HepG2 (cell line): ENCODE results near the gene NUP153. TPM values are rescaled to one million over a fixed set of nuclear protein-coding genes. Genes with fewer than 3 reads are reported as not detected.

Experiments used
- CHCHD3 ChIP-seq: sonication (generic); formaldehyde crosslinking; IDR thresholded peaks from 2 replicates; pipeline ENCODE4 v1.8.0; 2022; ENCODE audit warnings: mild to moderate bottlenecking, missing genetic modification reagents, moderate library complexity
- FOXP1 ChIP-seq, 2 experiments: fragments of 450-650 bp in 1 of 2; IDR thresholded peaks; 2 replicates each; pipeline ENCODE4 v1.6.1; 2017 to 2018; ENCODE audit warnings: antibody characterized with exemption in 1 of 2
- GZF1 ChIP-seq: sonication (generic); formaldehyde crosslinking; IDR thresholded peaks from 2 replicates; pipeline ENCODE4 v1.5.1; 2020; ENCODE audit warnings: mild to moderate bottlenecking, missing genetic modification reagents
- HHEX ChIP-seq: IDR thresholded peaks from 2 replicates; pipeline ENCODE4 v1.6.1; 2016; ENCODE audit warnings: control low read depth
- KDM5B ChIP-seq: sonication (generic); formaldehyde crosslinking; IDR thresholded peaks from 2 replicates; pipeline ENCODE4 v1.4.0; 2020; ENCODE audit warnings: missing genetic modification reagents, mild to moderate bottlenecking, borderline replicate concordance
- RBFOX2 ChIP-seq: fragments of 200-400 bp; formaldehyde crosslinking; IDR thresholded peaks from 2 replicates; pipeline ENCODE4 v1.6.1; 2017; ENCODE audit warnings: low read depth, mild to moderate bottlenecking, low read length
- RBM39 ChIP-seq: fragments of 200-400 bp; formaldehyde crosslinking; IDR thresholded peaks from one replicate; pipeline ENCODE4 v1.6.1; 2018; ENCODE audit warnings: antibody characterized with exemption, mild to moderate bottlenecking, low read depth, low read length; ENCODE audit not compliant: poor library complexity, severe bottlenecking
- TCF7 ChIP-seq: sonication (generic); IDR thresholded peaks from 2 replicates; pipeline ENCODE4 v1.6.1; 2016; ENCODE audit warnings: antibody characterized with exemption, low read depth
- YEATS2 ChIP-seq: sonication (generic); formaldehyde crosslinking; IDR thresholded peaks from 2 replicates; pipeline ENCODE4 v1.4.0; 2020; ENCODE audit warnings: missing genetic modification reagents, borderline replicate concordance
- ZKSCAN8 ChIP-seq: IDR thresholded peaks from 2 replicates; pipeline ENCODE4 v1.6.1; 2016; ENCODE audit warnings: borderline replicate concordance, missing genetic modification reagents, missing compliant biosample characterization
- ZNF263 ChIP-seq: sonication (generic); formaldehyde crosslinking; IDR thresholded peaks from 2 replicates; pipeline ENCODE4 v1.4.0; 2020; ENCODE audit warnings: missing genetic modification reagents
- ZNF282 ChIP-seq: fragments of 450-650 bp; IDR thresholded peaks from 2 replicates; pipeline ENCODE4 v1.6.1; 2018; ENCODE audit not compliant: partially characterized antibody
- ZNF362 ChIP-seq: sonication (generic); formaldehyde crosslinking; IDR thresholded peaks from 2 replicates; pipeline ENCODE4 v1.4.0; 2020; ENCODE audit warnings: missing genetic modification reagents, mild to moderate bottlenecking, borderline replicate concordance
- ZNF44 ChIP-seq: sonication (generic); formaldehyde crosslinking; IDR thresholded peaks from 2 replicates; pipeline ENCODE4 v1.5.1; 2020; ENCODE audit warnings: mild to moderate bottlenecking, missing genetic modification reagents
- ZNF567 ChIP-seq: sonication (generic); formaldehyde crosslinking; IDR thresholded peaks from 2 replicates; pipeline ENCODE4 v1.8.1; 2023; ENCODE audit warnings: mild to moderate bottlenecking, missing genetic modification reagents, borderline replicate concordance
- ZNF629 ChIP-seq: sonication (generic); formaldehyde crosslinking; conservative IDR thresholded peaks from 2 replicates; pipeline ENCODE4 v1.5.0; 2020; ENCODE audit warnings: missing genetic modification reagents
- ZNF687 ChIP-seq: sonication (generic); formaldehyde crosslinking; IDR thresholded peaks from 2 replicates; pipeline ENCODE4 v1.5.1; 2020; ENCODE audit warnings: mild to moderate bottlenecking, missing genetic modification reagents, moderate library complexity
- ZNF784 ChIP-seq: sonication (generic); formaldehyde crosslinking; IDR thresholded peaks from 2 replicates; pipeline ENCODE4 v1.5.1; 2020; ENCODE audit warnings: missing genetic modification reagents, mild to moderate bottlenecking, borderline replicate concordance
- polyA plus RNA-seq, 8 experiments: library from polyadenylated mRNA; depleted of rRNA in 3 of 8; stranded (reverse) in 7 of 8; unstranded in 1 of 8; fragments of >200 nt; fragmentation: Illumina TruSeq in 4 of 8; extraction: Trizol in 4 of 8; gene quantifications; 2 replicates each; pipeline versions ENCODE4 v1.2.1 to v1.2.3, GENCODE V29; 2011 to 2016; ENCODE audit warnings: low read depth in 4 of 8, missing spikeins in 1 of 8, mixed read lengths in 1 of 8; ENCODE audit not compliant: insufficient read depth in 1 of 8
- total RNA-seq, 5 experiments: library from RNA; depleted of rRNA; stranded (reverse); fragments of >200 nt; fragmentation: Illumina TruSeq; extraction: Trizol; gene quantifications; 2 replicates each; pipeline ENCODE4 v1.2.3, GENCODE V29; 2016; ENCODE audit warnings: low read depth in 1 of 5
- TF ChIP-seq, protein P1 (sequence below): sonication (generic); formaldehyde crosslinking; IDR thresholded peaks from 2 replicates; pipeline ENCODE4 v1.4.0; 2020; ENCODE audit warnings: missing genetic modification reagents

Gene NUP153
- total and polyA plus RNA-seq, 2 of the 13 experiments (the other 11 are each of a cell fraction or from before 2014, with no cell fraction given), result 29.8 to 55.2 TPM

DNA sequence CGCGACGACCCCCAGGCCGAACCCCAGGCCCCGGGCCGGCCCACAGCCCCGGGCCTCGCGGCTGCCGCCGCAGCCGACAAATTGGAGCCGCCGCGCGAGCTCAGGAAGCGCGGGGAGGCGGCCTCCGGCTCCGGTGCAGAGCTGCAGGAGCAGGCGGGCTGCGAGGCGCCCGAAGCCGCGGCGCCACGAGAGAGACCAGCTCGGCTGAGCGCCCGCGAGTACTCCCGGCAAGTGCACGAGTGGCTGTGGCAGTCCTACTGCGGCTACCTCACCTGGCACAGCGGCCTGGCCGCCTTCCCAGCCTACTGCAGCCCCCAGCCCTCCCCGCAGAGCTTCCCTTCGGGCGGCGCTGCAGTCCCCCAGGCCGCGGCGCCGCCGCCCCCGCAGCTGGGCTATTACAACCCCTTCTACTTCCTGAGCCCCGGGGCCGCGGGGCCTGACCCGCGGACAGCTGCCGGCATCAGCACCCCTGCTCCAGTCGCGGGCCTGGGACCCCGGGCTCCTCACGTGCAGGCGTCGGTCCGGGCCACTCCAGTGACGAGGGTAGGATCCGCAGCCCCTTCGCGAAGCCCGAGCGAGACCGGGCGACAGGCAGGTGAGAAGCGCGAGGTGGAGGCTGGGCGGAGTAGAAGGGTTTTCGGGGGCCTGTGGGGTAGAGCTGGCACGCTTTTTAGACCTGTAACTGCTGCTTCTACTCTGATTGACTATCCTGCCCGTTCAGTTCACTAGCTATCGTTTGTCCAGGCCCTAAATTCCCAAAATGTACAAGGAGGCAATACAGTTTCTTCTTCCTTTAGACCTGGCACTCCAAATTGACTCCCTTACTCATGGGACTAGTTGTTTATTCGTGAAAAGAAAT, 106.0 kb downstream of the NUP153 start (continued):
- 0 out of 2 replicates have a peak, but pooled peaks have one; percentile 36 for TF ChIP-seq ZNF44 (CRISPR knock-in tag)
- TF ChIP-seq ZNF687 (CRISPR knock-in tag), result peak; percentile 89
- TF ChIP-seq ZNF784 (CRISPR knock-in tag), result no peak; the same call in none of the 2 replicates
- TF ChIP-seq ZNF629, result no peak
- no peak for TF ChIP-seq YEATS2 (CRISPR knock-in tag)
- TF ChIP-seq ZKSCAN8 (CRISPR knock-in tag), result no peak
- no peak for TF ChIP-seq TCF7
- peak; percentile 68; the same call in 1 of the 2 replicates for TF ChIP-seq KDM5B (CRISPR knock-in tag)
- no peak for TF ChIP-seq ZNF567 (CRISPR knock-in tag)
- TF ChIP-seq RBFOX2, result peak; percentile 78
- TF ChIP-seq, protein P1, sequence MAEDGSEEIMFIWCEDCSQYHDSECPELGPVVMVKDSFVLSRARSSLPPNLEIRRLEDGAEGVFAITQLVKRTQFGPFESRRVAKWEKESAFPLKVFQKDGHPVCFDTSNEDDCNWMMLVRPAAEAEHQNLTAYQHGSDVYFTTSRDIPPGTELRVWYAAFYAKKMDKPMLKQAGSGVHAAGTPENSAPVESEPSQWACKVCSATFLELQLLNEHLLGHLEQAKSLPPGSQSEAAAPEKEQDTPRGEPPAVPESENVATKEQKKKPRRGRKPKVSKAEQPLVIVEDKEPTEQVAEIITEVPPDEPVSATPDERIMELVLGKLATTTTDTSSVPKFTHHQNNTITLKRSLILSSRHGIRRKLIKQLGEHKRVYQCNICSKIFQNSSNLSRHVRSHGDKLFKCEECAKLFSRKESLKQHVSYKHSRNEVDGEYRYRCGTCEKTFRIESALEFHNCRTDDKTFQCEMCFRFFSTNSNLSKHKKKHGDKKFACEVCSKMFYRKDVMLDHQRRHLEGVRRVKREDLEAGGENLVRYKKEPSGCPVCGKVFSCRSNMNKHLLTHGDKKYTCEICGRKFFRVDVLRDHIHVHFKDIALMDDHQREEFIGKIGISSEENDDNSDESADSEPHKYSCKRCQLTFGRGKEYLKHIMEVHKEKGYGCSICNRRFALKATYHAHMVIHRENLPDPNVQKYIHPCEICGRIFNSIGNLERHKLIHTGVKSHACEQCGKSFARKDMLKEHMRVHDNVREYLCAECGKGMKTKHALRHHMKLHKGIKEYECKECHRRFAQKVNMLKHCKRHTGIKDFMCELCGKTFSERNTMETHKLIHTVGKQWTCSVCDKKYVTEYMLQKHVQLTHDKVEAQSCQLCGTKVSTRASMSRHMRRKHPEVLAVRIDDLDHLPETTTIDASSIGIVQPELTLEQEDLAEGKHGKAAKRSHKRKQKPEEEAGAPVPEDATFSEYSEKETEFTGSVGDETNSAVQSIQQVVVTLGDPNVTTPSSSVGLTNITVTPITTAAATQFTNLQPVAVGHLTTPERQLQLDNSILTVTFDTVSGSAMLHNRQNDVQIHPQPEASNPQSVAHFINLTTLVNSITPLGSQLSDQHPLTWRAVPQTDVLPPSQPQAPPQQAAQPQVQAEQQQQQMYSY (CRISPR knock-in tag), result peak; percentile 51; the same call in 1 of the 2 replicates
- no peak for TF ChIP-seq HHEX (CRISPR knock-in tag)
- no peak; the same call in 1 of the 2 replicates for TF ChIP-seq GZF1
- TF ChIP-seq FOXP1 (IDR thresholded peaks at IDR 0.05), result no peak
- TF ChIP-seq FOXP1 (CRISPR knock-in tag; IDR thresholded peaks at IDR 0.05), result no peak
- TF ChIP-seq ZNF263 (CRISPR knock-in tag), result no peak
- TF ChIP-seq RBM39, result peak; percentile 28
- no peak for TF ChIP-seq ZNF282
- TF ChIP-seq ZNF362 (CRISPR knock-in tag), result no peak
- peak; percentile 87; the same call in 1 of the 2 replicates for TF ChIP-seq CHCHD3
